Measurements from ENCODE around the gene LAPTM5.

LAPTM5 gene

GRCh38 chr1:30742300-30742962 is 15.1 kb downstream of the LAPTM5 start:
- no peaks in the 10 kb centered on the region for H3K27me3 ChIP-seq
- H3K4me2 ChIP-seq, result peak overlapping the region; percentile 91 to 98 (median 95)
- peak overlapping the region in 6 of 10 experiments; percentile 14 to 47 (median 33); a peak in 7 of 20 replicates for H3K4me3 ChIP-seq
- H3K36me3 ChIP-seq, result peaks cover 79 to 97% (median 89%) of the 10 kb centered on the region in 11 experiments
- H4K20me1 ChIP-seq, result peaks cover 99 to 100% (median 100%) of the 10 kb centered on the region in 11 experiments
- no peak for TF ChIP-seq Cebpa-rat (IDR thresholded peaks at IDR 0.05)
- H3K27ac ChIP-seq, result peak overlapping the region in 10 of 11 experiments; percentile 20 to 99 (median 58); a peak in 20 of 22 replicates
- H3K9me3 ChIP-seq (replicated peaks in 1 of 11), result peaks cover 0 to 10% (median 0%) of the 10 kb centered on the region in 11 experiments; a peak in 1 of 22 replicates
- H3K4me1 ChIP-seq, result peaks cover 98 to 100% (median 100%) of the 10 kb centered on the region in 10 experiments
- H3K9ac ChIP-seq, result peak overlapping the region; percentile 23 to 58 (median 48); a peak in 18 of 22 replicates

DNA sequence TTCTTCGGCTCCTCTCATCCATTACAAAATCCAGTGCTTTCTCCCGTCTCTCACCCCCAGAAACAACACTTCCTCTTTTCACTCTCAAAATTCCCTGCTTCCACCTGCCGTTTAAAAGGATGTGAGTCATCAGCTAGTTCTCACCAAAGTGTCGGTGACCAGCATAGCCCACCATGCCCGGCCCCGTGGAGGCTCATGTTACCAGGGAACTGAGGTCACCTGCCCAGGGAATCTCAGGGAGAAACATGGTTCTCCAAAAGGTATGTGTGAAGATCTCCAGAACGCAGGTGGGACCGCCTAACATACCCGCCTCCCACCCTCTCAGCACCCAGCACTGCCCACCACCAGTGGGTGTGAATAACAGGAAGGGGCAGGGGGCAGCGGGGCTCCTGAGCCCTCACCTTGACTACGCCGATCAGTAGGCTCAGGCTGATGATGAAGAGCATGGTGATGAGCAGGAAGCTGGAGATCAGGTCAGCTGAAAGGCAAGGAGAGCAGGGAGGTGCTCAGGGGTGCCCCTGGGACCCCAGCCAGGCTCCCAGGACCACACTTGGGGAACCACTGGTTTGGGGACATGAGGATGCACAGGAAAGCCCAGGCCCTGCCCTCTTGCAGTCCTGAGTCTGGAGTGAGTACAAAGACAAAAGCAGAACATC is 16.2 kb downstream of the LAPTM5 start:
- peak overlapping the region; percentile 2 to 47 (median 27); a peak in 11 of 20 replicates for H3K4me3 ChIP-seq
- H3K27me3 ChIP-seq, result no peaks in the 10 kb centered on the region
- no peak for TF ChIP-seq Cebpa-rat (IDR thresholded peaks at IDR 0.05)
- H3K9me3 ChIP-seq (replicated peaks in 1 of 11), result peaks cover 0 to 10% (median 0%) of the 10 kb centered on the region in 11 experiments; a peak in 1 of 22 replicates
- H3K4me1 ChIP-seq, result peaks cover 88 to 100% (median 99%) of the 10 kb centered on the region in 10 experiments
- H4K20me1 ChIP-seq, result peaks cover 99 to 100% (median 100%) of the 10 kb centered on the region in 11 experiments
- H3K36me3 ChIP-seq, result peaks cover 82 to 97% (median 89%) of the 10 kb centered on the region in 11 experiments
- H3K9ac ChIP-seq, result peak overlapping the region; percentile 6 to 58 (median 46); a peak in 19 of 22 replicates
- H3K4me2 ChIP-seq, result peak overlapping the region; percentile 91 to 98 (median 95)
- peak overlapping the region in 10 of 11 experiments; percentile 20 to 99 (median 58); a peak in 19 of 22 replicates for H3K27ac ChIP-seq

DNA sequence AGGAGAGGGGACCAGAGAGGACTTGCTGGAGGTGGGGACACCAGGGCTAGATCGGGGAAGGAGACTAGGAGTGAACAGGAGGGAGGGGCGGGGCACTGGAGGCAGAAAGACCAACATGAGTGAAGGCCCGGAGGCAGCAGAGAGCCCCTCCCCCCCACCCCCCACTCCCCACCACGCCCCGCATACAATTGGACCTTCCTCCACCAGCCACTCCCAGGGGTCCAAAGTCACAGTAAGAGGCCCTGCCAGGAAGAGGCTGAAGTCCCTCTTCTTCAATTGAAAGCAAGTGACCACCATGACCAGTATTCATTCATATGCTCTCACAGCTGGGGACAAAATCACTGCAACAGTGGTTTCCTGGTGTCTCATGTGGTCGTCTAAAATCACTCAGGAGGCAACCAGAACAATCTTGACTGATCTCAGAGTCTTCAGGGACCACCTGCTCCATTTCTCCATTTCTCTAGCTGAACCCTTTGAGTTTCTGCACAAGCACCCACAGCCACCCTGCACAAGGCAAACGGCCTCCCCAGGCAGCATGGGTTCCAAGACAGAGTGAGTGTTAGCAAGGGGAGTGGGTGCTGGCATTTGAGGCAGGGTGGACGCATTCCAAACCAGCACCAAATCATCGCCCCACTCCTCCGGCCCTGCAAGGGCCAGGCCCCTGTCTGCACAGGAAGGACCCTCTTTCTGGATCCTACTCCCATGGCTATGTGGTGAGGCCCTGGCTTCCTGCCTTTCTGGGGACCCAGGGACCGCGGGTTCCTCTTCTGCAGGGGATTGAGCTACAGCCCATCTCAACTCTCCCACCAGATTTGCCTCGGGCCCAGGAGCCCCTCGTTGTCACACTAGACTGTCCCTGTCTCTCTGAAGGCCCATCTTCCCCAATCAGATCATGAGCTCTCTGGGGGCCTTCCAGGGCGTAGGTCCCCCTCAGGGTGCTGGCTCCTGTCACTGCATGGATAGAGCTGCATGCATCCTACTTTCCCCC is 17.0 kb downstream of the LAPTM5 start:
- no peak for TF ChIP-seq Cebpa-rat (IDR thresholded peaks at IDR 0.05)
- Histone ChIP-seq H3K27me3 (no peaks in the 10 kb centered on the region), H3K9ac (peak overlapping the region; percentile 6 to 58 (median 46); a peak in 14 of 22 replicates), H3K4me2 (peak overlapping the region; percentile 91 to 98 (median 95)), H3K4me3 (peak overlapping the region in 9 of 10 experiments; percentile 3 to 45 (median 27); a peak in 8 of 20 replicates), H3K4me1 (peaks cover 87 to 100% (median 99%) of the 10 kb centered on the region in 10 experiments), H4K20me1 (peaks cover 99 to 100% (median 100%) of the 10 kb centered on the region in 11 experiments), H3K9me3 (replicated peaks in 1 of 11) (peaks cover 0 to 10% (median 0%) of the 10 kb centered on the region in 11 experiments; a peak in 1 of 22 replicates), H3K27ac (peak overlapping the region in 9 of 11 experiments; percentile 20 to 99 (median 60); a peak in 16 of 22 replicates), H3K36me3 (peaks cover 85 to 97% (median 90%) of the 10 kb centered on the region in 11 experiments)

- Histone ChIP-seq H3K9ac (peak overlapping the region in 5 of 11 experiments; percentile 1 to 40 (median 17); a peak in 2 of 22 replicates), H4K20me1 (peaks cover 99 to 100% (median 100%) of the 10 kb centered on the region in 11 experiments), H3K27ac (peak overlapping the region in 9 of 11 experiments; percentile 1 to 58 (median 23); a peak in 8 of 22 replicates), H3K36me3 (peaks cover 92 to 99% (median 97%) of the 10 kb centered on the region in 11 experiments), H3K4me2 (peak overlapping the region; percentile 46 to 69 (median 63); a peak in 21 of 22 replicates), H3K27me3 (no peaks in the 10 kb centered on the region), H3K4me3 (no peak overlapping the region), H3K9me3 (replicated peaks in 1 of 11) (peaks cover 0 to 10% (median 0%) of the 10 kb centered on the region in 11 experiments; a peak in 1 of 22 replicates), H3K4me1 (peaks cover 86 to 100% (median 99%) of the 10 kb centered on the region in 10 experiments)
- no peak for TF ChIP-seq Cebpa-rat (IDR thresholded peaks at IDR 0.05)
Measured at GRCh38 chr1:30739601-30740000, 18.0 kb downstream of the LAPTM5 start.

GRCh38 chr1:30738715-30739559 is 18.6 kb downstream of the LAPTM5 start:
- peaks cover 86 to 100% (median 99%) of the 10 kb centered on the region in 10 experiments for H3K4me1 ChIP-seq

GRCh38 chr1:30738040-30738714 is 19.4 kb downstream of the LAPTM5 start:
- Histone ChIP-seq H3K4me2 (peak overlapping the region; percentile 46 to 69 (median 63); a peak in 20 of 22 replicates), H3K9me3 (replicated peaks in 1 of 11) (peaks cover 0 to 10% (median 0%) of the 10 kb centered on the region in 11 experiments; a peak in 1 of 22 replicates), H3K4me1 (peaks cover 85 to 100% (median 99%) of the 10 kb centered on the region in 10 experiments), H3K4me3 (no peak overlapping the region; a peak in 1 of 20 replicates), H4K20me1 (peaks cover 97 to 100% (median 100%) of the 10 kb centered on the region in 11 experiments), H3K9ac (peak overlapping the region in 6 of 11 experiments; percentile 1 to 37 (median 18); a peak in 4 of 22 replicates), H3K27ac (peak overlapping the region in 9 of 11 experiments; percentile 13 to 58 (median 40); a peak in 13 of 22 replicates), H3K27me3 (no peaks in the 10 kb centered on the region), H3K36me3 (peaks cover 98 to 99% (median 99%) of the 10 kb centered on the region in 11 experiments)
- TF ChIP-seq Cebpa-rat (IDR thresholded peaks at IDR 0.05), result peak in 1 of 11 experiments; percentile 44; a peak in 2 of 22 replicates

More at GRCh38 chr1:30738715-30739559, 18.6 kb downstream of the LAPTM5 start:
- Histone ChIP-seq H3K4me2 (peak overlapping the region; percentile 46 to 69 (median 63)), H3K9me3 (replicated peaks in 1 of 11) (peaks cover 0 to 10% (median 0%) of the 10 kb centered on the region in 11 experiments; a peak in 1 of 22 replicates), H3K36me3 (peaks cover 95 to 99% (median 98%) of the 10 kb centered on the region in 11 experiments), H3K27ac (peak overlapping the region in 9 of 11 experiments; percentile 13 to 58 (median 40); a peak in 13 of 22 replicates), H3K4me3 (no peak overlapping the region; a peak in 2 of 20 replicates), H3K9ac (peak overlapping the region in 6 of 11 experiments; percentile 1 to 40 (median 34); a peak in 6 of 22 replicates), H4K20me1 (peaks cover 99 to 100% (median 100%) of the 10 kb centered on the region in 11 experiments), H3K27me3 (no peaks in the 10 kb centered on the region)
- TF ChIP-seq Cebpa-rat (IDR thresholded peaks at IDR 0.05), result no peak
